Calu3 (cell line): ENCODE data around the gene RGS9. TPM values are rescaled to one million over a fixed set of nuclear protein-coding genes. Genes with fewer than 3 reads are reported as not detected.

Experiments used
- BruUV-seq: library from RNA; stranded (reverse); fragments of 400-500 nt; replicated peaks from 2 replicates; lab custom pipeline; 2021; lab: Mats Ljungman, UMichigan
- CTCF ChIA-PET: fragments of 300-600 bp; sonication (Branson Sonifier 250); formaldehyde crosslinking; loops from one replicate; lab custom pipeline; 2022; ENCODE audit warnings: antibody characterized with exemption; lab: Charles Lee
- DNase-seq: peaks from one replicate; pipeline ENCODE4 v3.0.0; 2022
- H3K27ac Mint-ChIP-seq: one replicate; pipeline ENCODE4 v1.8.0; 2022; ENCODE audit warnings: mixed read lengths; ENCODE audit not compliant: unreplicated experiment
- H3K27me3 Mint-ChIP-seq: one replicate; pipeline ENCODE4 v1.8.0; 2022; ENCODE audit warnings: mixed read lengths; ENCODE audit not compliant: unreplicated experiment
- H3K36me3 Mint-ChIP-seq: one replicate; pipeline ENCODE4 v1.8.0; 2022; ENCODE audit warnings: mild to moderate bottlenecking, moderate library complexity, mixed read lengths; ENCODE audit not compliant: insufficient read depth, unreplicated experiment
- H3K4me1 Mint-ChIP-seq: one replicate; pipeline ENCODE4 v1.8.0; 2022; ENCODE audit warnings: mild to moderate bottlenecking, low read depth, mixed read lengths; ENCODE audit not compliant: unreplicated experiment
- H3K4me3 Mint-ChIP-seq: one replicate; pipeline ENCODE4 v1.8.0; 2022; ENCODE audit warnings: mild to moderate bottlenecking, low read depth, moderate library complexity, mixed read lengths; ENCODE audit not compliant: unreplicated experiment
- H3K9me3 Mint-ChIP-seq: one replicate; pipeline ENCODE4 v1.8.0; 2022; ENCODE audit warnings: low read depth, mixed read lengths; ENCODE audit not compliant: unreplicated experiment
- intact Hi-C: fragments of 100-400 bp; cut with micrococcal nuclease; formaldehyde crosslinking; loops from one replicate; pipeline ENCODE4 v1.10.0; 2022; ENCODE audit not compliant: unreplicated experiment
- total RNA-seq: library from RNA; stranded (reverse); gene quantifications from 2 replicates; pipeline ENCODE4 v1.2.3, GENCODE V29; 2022
- TF ChIP-seq, protein P1 (sequence below): fragments of 200-600 bp; IDR thresholded peaks from one replicate; pipeline ENCODE4 v1.8.0; 2022; ENCODE audit warnings: antibody characterized with exemption; ENCODE audit not compliant: unreplicated experiment

RGS9 gene
- total RNA-seq, 1 experiment from 2014 or later: 0.54 TPM

DNA sequence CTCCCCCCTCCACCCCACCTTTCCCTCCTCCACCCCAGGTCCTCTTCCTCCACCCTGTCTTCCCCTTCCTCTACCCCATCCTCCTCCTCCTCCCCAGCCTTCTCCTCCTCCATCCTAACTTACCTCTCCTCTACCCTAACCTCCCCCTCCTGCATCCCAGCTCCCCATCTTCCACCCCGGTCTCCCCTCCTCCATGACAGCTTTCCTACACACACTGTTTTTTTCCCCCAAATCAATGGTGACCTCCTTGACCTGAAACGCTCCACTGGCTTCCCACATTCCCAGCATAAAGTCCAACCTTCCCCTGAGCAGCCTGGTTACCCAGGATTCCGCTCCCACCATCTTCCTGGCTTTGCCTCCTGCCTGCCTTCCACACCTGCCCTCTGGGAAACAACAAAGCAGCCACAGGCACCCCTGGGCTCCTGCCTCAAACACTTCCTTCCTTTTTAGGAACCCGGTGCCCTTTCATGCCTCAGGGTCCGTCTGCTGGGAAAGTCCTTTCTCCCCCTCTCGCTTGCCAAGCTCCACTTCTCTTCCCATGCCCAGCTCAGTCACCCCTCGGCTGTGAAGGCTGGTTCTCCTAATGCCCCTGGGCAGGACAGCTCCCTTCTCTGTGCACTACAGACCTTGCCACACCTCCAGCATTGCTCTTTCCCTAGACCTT, 2.1 kb downstream of the RGS9 start:
- H3K36me3 Mint-ChIP-seq: no peaks in the 10 kb centered on the region
- no peak for DNase-seq
- intact Hi-C loops: no loop called here
- no peaks in the 10 kb centered on the region for H3K9me3 Mint-ChIP-seq
- H3K27me3 Mint-ChIP-seq: peaks cover 67% of the 10 kb centered on the region
- BruUV-seq: no TSS peak
- H3K4me1 Mint-ChIP-seq: peaks cover 8% of the 10 kb centered on the region
- H3K4me3 Mint-ChIP-seq: no peak overlapping the region
- CTCF ChIA-PET: interaction anchor here (0.6 kb wide), 1 partner anchor 111 kb away, joined by 6 read pairs; no protein-coding TSS in a partner anchor
- TF ChIP-seq, protein P1, sequence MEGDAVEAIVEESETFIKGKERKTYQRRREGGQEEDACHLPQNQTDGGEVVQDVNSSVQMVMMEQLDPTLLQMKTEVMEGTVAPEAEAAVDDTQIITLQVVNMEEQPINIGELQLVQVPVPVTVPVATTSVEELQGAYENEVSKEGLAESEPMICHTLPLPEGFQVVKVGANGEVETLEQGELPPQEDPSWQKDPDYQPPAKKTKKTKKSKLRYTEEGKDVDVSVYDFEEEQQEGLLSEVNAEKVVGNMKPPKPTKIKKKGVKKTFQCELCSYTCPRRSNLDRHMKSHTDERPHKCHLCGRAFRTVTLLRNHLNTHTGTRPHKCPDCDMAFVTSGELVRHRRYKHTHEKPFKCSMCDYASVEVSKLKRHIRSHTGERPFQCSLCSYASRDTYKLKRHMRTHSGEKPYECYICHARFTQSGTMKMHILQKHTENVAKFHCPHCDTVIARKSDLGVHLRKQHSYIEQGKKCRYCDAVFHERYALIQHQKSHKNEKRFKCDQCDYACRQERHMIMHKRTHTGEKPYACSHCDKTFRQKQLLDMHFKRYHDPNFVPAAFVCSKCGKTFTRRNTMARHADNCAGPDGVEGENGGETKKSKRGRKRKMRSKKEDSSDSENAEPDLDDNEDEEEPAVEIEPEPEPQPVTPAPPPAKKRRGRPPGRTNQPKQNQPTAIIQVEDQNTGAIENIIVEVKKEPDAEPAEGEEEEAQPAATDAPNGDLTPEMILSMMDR: no peak
- no peak overlapping the region for H3K27ac Mint-ChIP-seq

GRCh38 chr17:65142247-65142646, 5.1 kb downstream of the RGS9 start:
- Mint-ChIP-seq H3K4me3 (no peak overlapping the region), H3K4me1 (peaks cover 8% of the 10 kb centered on the region), H3K27me3 (peaks cover 75% of the 10 kb centered on the region), H3K9me3 (no peaks in the 10 kb centered on the region), H3K27ac (no peak overlapping the region), H3K36me3 (no peaks in the 10 kb centered on the region)
- TF ChIP-seq, protein P1: no peak
- intact Hi-C loops: no loop called here
- DNase-seq: no peak
- CTCF ChIA-PET: interaction anchor here (0.6 kb wide), 1 partner anchor 166 kb away, joined by 5 read pairs; no protein-coding TSS in a partner anchor
- no TSS peak for BruUV-seq

GRCh38 chr17:65143889-65144604, 6.9 kb downstream of the RGS9 start:
- DNase-seq: no peak
- no peak overlapping the region for H3K4me3 Mint-ChIP-seq
- intact Hi-C loops: no loop called here
- H3K36me3 Mint-ChIP-seq: no peaks in the 10 kb centered on the region
- no peaks in the 10 kb centered on the region for H3K4me1 Mint-ChIP-seq
- TF ChIP-seq, protein P1: no peak
- no peaks in the 10 kb centered on the region for H3K9me3 Mint-ChIP-seq
- CTCF ChIA-PET: interaction anchor here (0.6 kb wide), 1 partner anchor 731 kb away, joined by 4 read pairs; no protein-coding TSS in a partner anchor
- BruUV-seq: no TSS peak
- no peak overlapping the region for H3K27ac Mint-ChIP-seq
- peaks cover 57% of the 10 kb centered on the region for H3K27me3 Mint-ChIP-seq

GRCh38 chr17:65145743-65146142, 8.6 kb downstream of the RGS9 start:
- H3K9me3 Mint-ChIP-seq: no peaks in the 10 kb centered on the region
- TF ChIP-seq, protein P1: no peak
- no peak for DNase-seq
- H3K4me3 Mint-ChIP-seq: no peak overlapping the region
- no peaks in the 10 kb centered on the region for H3K36me3 Mint-ChIP-seq
- peaks cover 53% of the 10 kb centered on the region for H3K27me3 Mint-ChIP-seq
- CTCF ChIA-PET: no interaction called here
- H3K27ac Mint-ChIP-seq: no peak overlapping the region
- intact Hi-C loops: no loop called here
- H3K4me1 Mint-ChIP-seq: no peaks in the 10 kb centered on the region
- no TSS peak for BruUV-seq
